ENCODE measurements around the gene SAP130. TPM values are rescaled to one million over a fixed set of nuclear protein-coding genes. Genes with fewer than 3 reads are reported as not detected.

Gene SAP130
- total RNA-seq = 4.5 TPM
- 10 to 100 TPM; 10.3 to 17.2 (median 14.1) TPM for polyA plus RNA-seq (ENCODE audit: insufficient read depth in 1 of 8, insufficient read length in 8 of 8, low replicate concordance in 1 of 8)
- long read RNA-seq, donor 1 = 0 reads
- long read RNA-seq, donor 2 = 0 reads
- long read RNA-seq, donor 3, full-length matches to known transcripts = 1 of 1 reads
- long read RNA-seq, donor 3, partial matches to known transcripts = 0 of 1 reads
- long read RNA-seq, donor 3, other reads (novel, unspliced or antisense) = 0 of 1 reads
- long read RNA-seq, donor 4 = 0 reads
- long read RNA-seq, donor 5, full-length matches to known transcripts = 1 of 1 reads
- long read RNA-seq, donor 5, partial matches to known transcripts = 0 of 1 reads
- long read RNA-seq, donor 5, other reads (novel, unspliced or antisense) = 0 of 1 reads
- long read RNA-seq, donor 6, full-length matches to known transcripts = 1 of 1 reads
- long read RNA-seq, donor 6, partial matches to known transcripts = 0 of 1 reads
- long read RNA-seq, donor 6, other reads (novel, unspliced or antisense) = 0 of 1 reads
- long read RNA-seq, donor 7 = 0 reads
- long read RNA-seq, donor 8, partial matches to known transcripts = 5 of 5 reads
- long read RNA-seq, donor 8, other reads (novel, unspliced or antisense) = 0 of 5 reads
- long read RNA-seq, donor 9 = 0 reads
- long read RNA-seq, donor 10 = 0 reads
- long read RNA-seq, donor 11 = 0 reads

GRCh38 chr2:128027801-128028667 lies at the start of gene SAP130:
Gene SAP130 (minus strand): TSS chr2:128028059. CDS start chr2:128026292, 1,767 bp downstream.
- peak; percentile 99 for DNase-seq
- H3K36me3 ChIP-seq (ENCODE audit: control insufficient read depth, insufficient read depth, low read length) = peaks cover 3% of the 10 kb centered on the region
- no peaks in the 10 kb centered on the region for H3K9me3 ChIP-seq (replicated peaks; ENCODE audit: control insufficient read depth, low read depth, low read length)
- H3K27ac ChIP-seq (ENCODE audit: low read length) = peak within 1 kb of the TSS; percentile 93
- H3K4me1 ChIP-seq (ENCODE audit: control insufficient read depth, insufficient read depth, low read length) = peaks cover 4% of the 10 kb centered on the region
- WGBS (ENCODE audit: insufficient coverage) = under 1% methylated on average over 99 of the region's 106 CpGs
- peak within 1 kb of the TSS; percentile 91 for H3K4me3 ChIP-seq (ENCODE audit: low read length)
- H3K27me3 ChIP-seq (ENCODE audit: control insufficient read depth, insufficient read depth, low read length) = peaks cover 2% of the 10 kb centered on the region

GRCh38 chr2:128076461-128077106 lies 48.7 kb upstream of the SAP130 start:
- DNase-seq = no peak
- Histone ChIP-seq H3K36me3 (ENCODE audit: control insufficient read depth, insufficient read depth, low read length) (no peaks in the 10 kb centered on the region), H3K27ac (ENCODE audit: low read length) (no peak overlapping the region), H3K27me3 (ENCODE audit: control insufficient read depth, insufficient read depth, low read length) (no peaks in the 10 kb centered on the region), H3K9me3 (replicated peaks; ENCODE audit: control insufficient read depth, low read depth, low read length) (no peaks in the 10 kb centered on the region), H3K4me1 (ENCODE audit: control insufficient read depth, insufficient read depth, low read length) (no peaks in the 10 kb centered on the region), H3K4me3 (ENCODE audit: low read length) (no peak overlapping the region)
- 81% methylated on average over 5 of the region's 7 CpGs for WGBS (ENCODE audit: insufficient coverage)

GRCh38 chr2:128073278-128073677 lies 45.4 kb upstream of the SAP130 start:
- Histone ChIP-seq H3K4me1 (ENCODE audit: control insufficient read depth, insufficient read depth, low read length) (no peaks in the 10 kb centered on the region), H3K27me3 (ENCODE audit: control insufficient read depth, insufficient read depth, low read length) (no peaks in the 10 kb centered on the region), H3K4me3 (ENCODE audit: low read length) (no peak overlapping the region), H3K36me3 (ENCODE audit: control insufficient read depth, insufficient read depth, low read length) (no peaks in the 10 kb centered on the region), H3K27ac (ENCODE audit: low read length) (no peak overlapping the region), H3K9me3 (replicated peaks; ENCODE audit: control insufficient read depth, low read depth, low read length) (no peaks in the 10 kb centered on the region)
- 81% methylated on average over 2 of the region's 3 CpGs for WGBS (ENCODE audit: insufficient coverage)
- no peak for DNase-seq

- 86% methylated on average over 2 of the region's 5 CpGs for WGBS (ENCODE audit: insufficient coverage)
- Histone ChIP-seq H3K36me3 (ENCODE audit: control insufficient read depth, insufficient read depth, low read length) (no peaks in the 10 kb centered on the region), H3K9me3 (replicated peaks; ENCODE audit: control insufficient read depth, low read depth, low read length) (no peaks in the 10 kb centered on the region), H3K27ac (ENCODE audit: low read length) (no peak overlapping the region), H3K4me1 (ENCODE audit: control insufficient read depth, insufficient read depth, low read length) (no peaks in the 10 kb centered on the region), H3K27me3 (ENCODE audit: control insufficient read depth, insufficient read depth, low read length) (no peaks in the 10 kb centered on the region), H3K4me3 (ENCODE audit: low read length) (no peak overlapping the region)
- DNase-seq = no peak
Measured at GRCh38 chr2:128069769-128070168, 41.9 kb upstream of the SAP130 start.

DNA sequence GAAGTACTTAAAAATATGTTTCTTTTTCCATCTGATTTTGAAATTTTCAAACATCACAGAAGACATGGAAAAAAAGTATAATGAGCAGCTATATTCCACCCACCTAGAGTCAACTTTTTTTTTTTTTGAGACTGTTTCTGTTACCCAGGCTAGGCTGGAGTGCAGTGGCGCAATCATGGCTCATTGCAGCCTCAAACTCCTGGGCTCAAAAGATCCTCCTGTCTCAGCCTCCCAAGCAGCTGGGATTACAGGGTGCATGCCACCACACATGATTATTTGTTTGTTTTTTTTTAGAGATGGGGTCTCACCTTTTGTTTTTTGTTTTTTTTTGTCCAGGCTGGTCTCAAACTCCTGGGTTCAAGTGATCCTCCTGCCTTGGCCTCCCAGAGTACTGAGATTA lies 36.5 kb upstream of the SAP130 start:
- no peaks in the 10 kb centered on the region for H3K36me3 ChIP-seq (ENCODE audit: control insufficient read depth, insufficient read depth, low read length)
- H3K9me3 ChIP-seq (replicated peaks; ENCODE audit: control insufficient read depth, low read depth, low read length) = no peaks in the 10 kb centered on the region
- H3K27ac ChIP-seq (ENCODE audit: low read length) = no peak overlapping the region
- H3K4me3 ChIP-seq (ENCODE audit: low read length) = no peak overlapping the region
- no peak for DNase-seq
- H3K4me1 ChIP-seq (ENCODE audit: control insufficient read depth, insufficient read depth, low read length) = no peaks in the 10 kb centered on the region
- no CpG with 5 or more reads among the region's 1 CpG for WGBS (ENCODE audit: insufficient coverage)
- H3K27me3 ChIP-seq (ENCODE audit: control insufficient read depth, insufficient read depth, low read length) = no peaks in the 10 kb centered on the region

- no peaks in the 10 kb centered on the region for H3K9me3 ChIP-seq (replicated peaks; ENCODE audit: control insufficient read depth, low read depth, low read length)
- no peak for DNase-seq
- no peaks in the 10 kb centered on the region for H3K36me3 ChIP-seq (ENCODE audit: control insufficient read depth, insufficient read depth, low read length)
- H3K4me1 ChIP-seq (ENCODE audit: control insufficient read depth, insufficient read depth, low read length) = no peaks in the 10 kb centered on the region
- no peak overlapping the region for H3K4me3 ChIP-seq (ENCODE audit: low read length)
- H3K27me3 ChIP-seq (ENCODE audit: control insufficient read depth, insufficient read depth, low read length) = no peaks in the 10 kb centered on the region
- no peak overlapping the region for H3K27ac ChIP-seq (ENCODE audit: low read length)
- WGBS (ENCODE audit: insufficient coverage) = 80% methylated on average over 6 of the region's 8 CpGs
Measured at GRCh38 chr2:128062571-128062970, 34.7 kb upstream of the SAP130 start.

DNA sequence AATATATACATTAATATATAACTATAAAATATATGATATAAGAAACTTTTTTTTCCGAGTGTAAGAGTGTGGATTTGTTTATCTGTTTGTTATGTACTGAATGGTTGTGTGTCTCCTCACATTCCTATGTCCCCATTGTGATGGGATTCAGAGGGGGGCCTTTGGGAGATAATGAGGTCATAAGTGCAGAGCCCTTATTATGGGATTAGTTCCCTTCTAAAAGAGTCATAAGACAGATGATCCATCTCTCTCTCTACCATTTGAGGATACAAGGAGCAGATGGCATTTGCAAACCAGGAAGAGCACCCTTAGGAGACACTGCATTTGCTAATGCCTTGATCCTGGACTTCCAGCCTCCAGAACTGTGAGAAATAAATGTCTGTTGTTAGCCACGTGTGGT lies 30.3 kb upstream of the SAP130 start:
- no peak overlapping the region for H3K27ac ChIP-seq (ENCODE audit: low read length)
- no peaks in the 10 kb centered on the region for H3K27me3 ChIP-seq (ENCODE audit: control insufficient read depth, insufficient read depth, low read length)
- 40% methylated on average over 1 of the region's 2 CpGs for WGBS (ENCODE audit: insufficient coverage)
- no peaks in the 10 kb centered on the region for H3K4me1 ChIP-seq (ENCODE audit: control insufficient read depth, insufficient read depth, low read length)
- H3K4me3 ChIP-seq (ENCODE audit: low read length) = no peak overlapping the region
- H3K9me3 ChIP-seq (replicated peaks; ENCODE audit: control insufficient read depth, low read depth, low read length) = no peaks in the 10 kb centered on the region
- H3K36me3 ChIP-seq (ENCODE audit: control insufficient read depth, insufficient read depth, low read length) = no peaks in the 10 kb centered on the region
- DNase-seq = no peak

DNA sequence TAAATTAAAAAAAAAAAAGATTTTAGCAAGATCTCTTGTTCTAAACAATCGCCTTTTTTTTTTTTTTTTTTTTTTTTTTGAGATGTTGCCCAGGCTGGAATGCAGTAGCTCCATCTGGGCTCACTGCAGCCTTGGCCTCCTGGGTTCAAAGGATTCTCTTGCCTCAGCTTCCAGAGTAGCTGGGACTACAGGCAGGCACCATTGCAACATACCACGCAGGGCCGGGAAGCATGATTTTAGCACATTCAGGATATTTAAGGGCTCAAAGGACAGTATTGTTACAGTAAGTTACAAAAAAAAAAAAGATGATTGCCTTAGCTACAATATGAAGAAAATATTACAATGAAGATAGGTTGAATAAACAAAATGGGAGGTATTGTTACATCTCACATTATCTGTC lies 29.5 kb upstream of the SAP130 start:
- no peaks in the 10 kb centered on the region for H3K36me3 ChIP-seq (ENCODE audit: control insufficient read depth, insufficient read depth, low read length)
- WGBS (ENCODE audit: insufficient coverage) = 70% methylated on average over 2 of the region's 3 CpGs

GRCh38 chr2:128054104-128054885 lies 26.4 kb upstream of the SAP130 start:
- H3K4me3 ChIP-seq (ENCODE audit: low read length) = no peak overlapping the region
- H3K36me3 ChIP-seq (ENCODE audit: control insufficient read depth, insufficient read depth, low read length) = no peaks in the 10 kb centered on the region
- no peaks in the 10 kb centered on the region for H3K27me3 ChIP-seq (ENCODE audit: control insufficient read depth, insufficient read depth, low read length)
- 90% methylated on average over 9 of the region's 11 CpGs for WGBS (ENCODE audit: insufficient coverage)
- H3K27ac ChIP-seq (ENCODE audit: low read length) = no peak overlapping the region
- no peak for DNase-seq
- H3K4me1 ChIP-seq (ENCODE audit: control insufficient read depth, insufficient read depth, low read length) = no peaks in the 10 kb centered on the region
- H3K9me3 ChIP-seq (replicated peaks; ENCODE audit: control insufficient read depth, low read depth, low read length) = peaks cover 2% of the 10 kb centered on the region

More for the DNA sequence above, 29.5 kb upstream of the SAP130 start:
- Histone ChIP-seq H3K9me3 (replicated peaks; ENCODE audit: control insufficient read depth, low read depth, low read length) (no peaks in the 10 kb centered on the region), H3K27ac (ENCODE audit: low read length) (no peak overlapping the region), H3K4me1 (ENCODE audit: control insufficient read depth, insufficient read depth, low read length) (no peaks in the 10 kb centered on the region), H3K4me3 (ENCODE audit: low read length) (no peak overlapping the region), H3K27me3 (ENCODE audit: control insufficient read depth, insufficient read depth, low read length) (no peaks in the 10 kb centered on the region)
- no peak for DNase-seq
